DMS153 (cell line): ENCODE measurements around the gene AAGAB.
"Not testable (repeated sequence)": the region's sequence is repeated elsewhere in the genome, so short reads cannot be mapped to it uniquely, and the experiment has no call there.

Experiments used
- DNase-seq: peaks from one replicate; lab custom pipeline; 2025; lab: John Stamatoyannopoulos, UW

Gene AAGAB

DNA sequence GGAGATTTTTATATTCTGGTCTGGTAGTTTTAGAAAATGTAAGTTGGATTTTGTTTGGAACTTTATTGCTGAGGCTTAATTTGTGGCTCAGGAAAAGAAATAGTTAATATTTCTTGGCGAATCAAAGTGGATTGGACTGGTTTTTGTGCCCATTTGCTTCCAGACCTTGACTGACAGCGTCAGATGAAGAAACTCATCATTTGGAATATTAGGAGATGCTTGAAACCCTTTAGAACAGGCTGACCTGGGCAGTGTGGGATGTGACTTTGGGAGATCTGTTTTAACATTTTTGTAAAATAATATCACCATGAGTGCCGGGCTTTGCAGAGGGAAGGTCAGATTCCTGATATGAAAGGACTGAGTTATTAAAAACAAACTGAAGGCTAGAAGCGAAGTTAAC is 83.0 kb downstream of the AAGAB start:
- no peak for DNase-seq

- DNase-seq: no peak
Measured at GRCh38 chr15:67170143-67170925, 84.1 kb downstream of the AAGAB start.

GRCh38 chr15:67168694-67169093 is 85.8 kb downstream of the AAGAB start:
- DNase-seq: no peak

- no peak for DNase-seq
Measured at GRCh38 chr15:67167091-67167490, 87.4 kb downstream of the AAGAB start.

GRCh38 chr15:67166280-67167009 is 88.0 kb downstream of the AAGAB start:
- no peak for DNase-seq

GRCh38 chr15:67165254-67166253 is 88.9 kb downstream of the AAGAB start:
- no peak for DNase-seq

DNA sequence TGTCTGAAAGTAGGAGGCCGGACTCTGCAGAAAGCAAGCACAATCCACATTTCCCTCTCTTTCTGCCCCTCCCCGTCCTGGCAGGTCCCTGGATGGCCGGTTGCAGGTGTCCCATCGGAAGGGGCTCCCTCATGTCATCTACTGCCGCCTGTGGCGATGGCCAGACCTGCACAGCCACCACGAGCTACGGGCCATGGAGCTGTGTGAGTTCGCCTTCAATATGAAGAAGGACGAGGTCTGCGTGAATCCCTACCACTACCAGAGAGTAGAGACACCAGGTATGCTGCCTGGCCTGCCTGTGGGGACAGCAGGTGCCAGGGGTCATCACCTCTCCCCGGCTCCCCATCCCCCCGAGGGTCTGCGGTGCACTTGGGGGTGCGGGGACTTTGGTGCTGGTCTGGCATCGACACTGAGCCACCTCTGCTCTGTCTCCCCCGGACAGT is 89.6 kb downstream of the AAGAB start:
- DNase-seq: no peak

DNA sequence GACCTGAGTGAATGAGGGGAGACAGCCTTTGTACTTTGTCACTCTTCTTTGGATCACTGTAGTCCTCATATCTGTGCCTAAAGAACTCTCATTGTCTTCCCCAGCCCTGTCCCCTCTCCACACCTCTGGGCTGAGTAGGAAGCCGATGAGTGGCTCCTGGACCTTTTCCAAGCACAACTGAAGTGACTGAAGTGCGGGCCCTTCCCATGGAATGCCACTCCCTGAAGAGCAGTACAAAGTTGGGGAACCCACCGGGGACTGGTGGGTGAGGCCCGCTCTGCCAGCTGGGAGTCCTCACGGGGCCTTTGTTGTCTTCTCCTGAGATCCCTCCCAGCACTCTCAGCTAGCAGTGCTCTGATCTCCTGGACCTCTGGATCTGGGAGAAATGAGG is 90.1 kb downstream of the AAGAB start:
- no peak for DNase-seq

GRCh38 chr15:67163180-67163579 is 91.3 kb downstream of the AAGAB start:
- no peak for DNase-seq

DNA sequence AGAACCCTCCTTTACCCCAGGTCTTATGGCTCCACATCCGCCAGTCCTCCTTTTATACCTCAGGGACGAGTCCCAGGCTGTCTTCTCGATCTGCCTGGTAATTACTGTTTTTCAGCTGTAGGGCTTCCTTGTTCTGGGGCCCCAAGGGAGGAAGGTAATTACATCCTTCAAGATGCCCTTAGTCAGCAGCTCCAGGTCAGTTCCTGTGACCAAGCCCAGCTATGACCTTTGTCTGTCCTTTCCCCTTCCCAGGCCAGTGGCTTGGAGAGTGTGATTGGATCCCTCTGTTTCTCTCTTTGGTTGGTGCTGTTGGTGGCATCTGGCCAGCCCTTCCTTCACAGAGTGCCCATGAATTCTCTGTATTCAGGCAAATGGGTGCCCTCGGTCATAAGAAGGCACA is 92.6 kb downstream of the AAGAB start:
- no peak for DNase-seq

GRCh38 chr15:67161412-67161811 is 93.0 kb downstream of the AAGAB start:
- DNase-seq: no peak

DNA sequence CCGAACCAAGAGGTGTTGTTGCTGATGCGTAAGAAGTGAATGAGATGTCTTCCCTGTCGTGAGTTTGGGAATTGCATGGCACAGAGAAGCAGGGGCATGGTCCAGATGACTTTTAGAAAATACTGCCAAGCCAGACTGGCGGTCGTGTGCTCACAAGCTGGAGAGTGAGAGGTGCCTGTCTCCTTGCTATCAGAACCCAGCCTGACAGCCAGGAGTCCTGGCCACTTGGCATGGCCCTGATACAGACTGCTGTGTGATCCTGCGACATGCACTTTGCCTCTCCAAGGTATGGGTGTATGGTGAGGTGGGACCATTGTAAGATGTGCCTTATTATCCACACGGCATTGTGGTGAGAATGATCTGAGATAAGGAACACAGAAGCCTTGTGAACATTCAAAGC is 96.1 kb downstream of the AAGAB start:
- DNase-seq: no peak

DNA sequence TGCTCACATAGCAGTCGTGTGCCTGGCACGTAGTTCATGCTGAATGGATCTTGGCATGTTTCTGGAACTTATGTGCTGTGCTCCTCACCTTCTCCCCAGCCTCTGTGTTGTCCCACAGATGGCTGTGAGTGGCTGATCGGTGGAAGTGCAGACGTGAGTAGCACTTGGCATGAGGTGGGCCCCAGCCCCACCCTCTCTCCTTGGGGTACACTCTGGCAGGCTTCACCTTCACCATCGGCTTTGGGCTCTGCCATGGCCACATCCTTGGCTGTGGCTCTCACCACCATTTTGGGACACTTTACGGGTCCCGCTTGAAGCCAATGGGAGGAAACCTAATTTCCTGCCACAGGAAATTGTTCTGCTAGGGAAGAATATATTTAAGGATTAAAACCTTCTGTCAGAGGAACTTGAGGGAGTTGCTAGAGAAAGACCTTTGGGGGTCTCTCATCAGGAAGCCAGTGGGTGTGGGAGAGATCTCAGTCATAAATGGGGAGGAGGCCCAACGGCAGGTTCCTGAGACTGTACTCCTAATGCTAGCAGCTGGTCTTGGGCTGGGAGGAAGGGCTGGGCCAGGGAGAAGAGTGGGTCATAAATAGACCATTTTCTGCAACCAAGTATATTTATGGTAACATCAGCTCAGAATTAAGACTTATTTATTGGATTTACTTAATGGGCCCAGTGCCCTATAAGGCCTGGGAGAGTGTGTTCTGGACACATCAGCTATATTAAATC is 96.8 kb downstream of the AAGAB start:
- DNase-seq: no peak

- DNase-seq: no peak
Measured at GRCh38 chr15:67156834-67157233, 97.6 kb downstream of the AAGAB start.

- no peak for DNase-seq
Measured at GRCh38 chr15:67156426-67156825, 98.0 kb downstream of the AAGAB start.

- DNase-seq: no peak
Measured at GRCh38 chr15:67154249-67154648, 100.2 kb downstream of the AAGAB start.

GRCh38 chr15:67153044-67153443 is 101.4 kb downstream of the AAGAB start:
- DNase-seq: not testable (repeated sequence)

DNA sequence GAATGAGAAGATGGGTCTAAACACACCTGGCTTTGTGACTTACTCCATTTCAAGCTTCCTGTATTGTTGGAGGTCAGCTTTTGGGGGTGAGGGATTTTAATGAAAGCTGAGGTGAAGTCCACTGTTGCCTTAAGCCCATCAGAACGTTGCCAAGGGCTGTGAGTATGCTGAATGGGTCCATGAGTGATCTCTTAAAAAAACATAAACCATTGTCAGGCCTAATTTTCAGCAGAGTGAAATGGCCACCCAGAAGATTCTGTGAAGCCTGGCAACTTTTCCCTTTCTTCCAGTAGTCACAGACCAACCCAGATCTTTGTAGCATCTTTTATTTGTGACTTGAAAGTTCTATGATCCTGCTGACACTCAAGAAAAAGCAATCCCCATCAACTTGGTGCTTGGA is 102.0 kb downstream of the AAGAB start:
- no peak for DNase-seq
